ENCODE data around the gene ZSCAN5C. TPM values are rescaled to one million over a fixed set of nuclear protein-coding genes. Genes with fewer than 3 reads are reported as not detected.
"Not testable (repeated sequence)": the region's sequence is repeated elsewhere in the genome, so short reads cannot be mapped to it uniquely, and the experiment has no call there.

The ZSCAN5C gene
- total RNA-seq, 1 donor from 2014 or later: not detected

GRCh38 chr19:56193981-56194640, 8.0 kb upstream of the ZSCAN5C start:
- DNase-seq (ENCODE audit: low read depth, low spot score): no peak
- Mint-ChIP-seq H3K27ac (ENCODE audit: unreplicated experiment) (no peak overlapping the region), H3K4me3 (no peak overlapping the region), H3K9me3 (no peaks in the 10 kb centered on the region), H3K27me3 (ENCODE audit: low read depth) (no peaks in the 10 kb centered on the region), H3K4me1 (no peaks in the 10 kb centered on the region), H3K36me3 (ENCODE audit: low read depth) (no peaks in the 10 kb centered on the region)
- no peak for TF ChIP-seq CTCF (conservative IDR thresholded peaks at IDR 0.05)

- H3K36me3 Mint-ChIP-seq (ENCODE audit: low read depth); H3K27ac Mint-ChIP-seq (ENCODE audit: unreplicated experiment); H3K4me3 Mint-ChIP-seq; DNase-seq (ENCODE audit: low read depth, low spot score); H3K9me3 Mint-ChIP-seq; H3K4me1 Mint-ChIP-seq: not testable (repeated sequence)
- H3K27me3 Mint-ChIP-seq (ENCODE audit: low read depth): peaks cover 16% of the 10 kb centered on the region
Observed at GRCh38 chr19:56197646-56198045, 4.4 kb upstream of the ZSCAN5C start, which contains the start of gene ZSCAN5B. Gene ZSCAN5B (minus strand): TSS chr19:56197783. CDS start chr19:56193052, 4,731 bp downstream.

- Mint-ChIP-seq H3K27me3 (ENCODE audit: low read depth) (peaks cover 21% of the 10 kb centered on the region), H3K9me3 (no peaks in the 10 kb centered on the region), H3K4me3 (no peak overlapping the region), H3K27ac (ENCODE audit: unreplicated experiment) (no peak overlapping the region), H3K36me3 (ENCODE audit: low read depth) (no peaks in the 10 kb centered on the region), H3K4me1 (no peaks in the 10 kb centered on the region)
- no peak for DNase-seq (ENCODE audit: low read depth, low spot score)
- no peak for TF ChIP-seq CTCF (conservative IDR thresholded peaks at IDR 0.05)
Observed at GRCh38 chr19:56199687-56200086, 2.4 kb upstream of the ZSCAN5C start.

DNA sequence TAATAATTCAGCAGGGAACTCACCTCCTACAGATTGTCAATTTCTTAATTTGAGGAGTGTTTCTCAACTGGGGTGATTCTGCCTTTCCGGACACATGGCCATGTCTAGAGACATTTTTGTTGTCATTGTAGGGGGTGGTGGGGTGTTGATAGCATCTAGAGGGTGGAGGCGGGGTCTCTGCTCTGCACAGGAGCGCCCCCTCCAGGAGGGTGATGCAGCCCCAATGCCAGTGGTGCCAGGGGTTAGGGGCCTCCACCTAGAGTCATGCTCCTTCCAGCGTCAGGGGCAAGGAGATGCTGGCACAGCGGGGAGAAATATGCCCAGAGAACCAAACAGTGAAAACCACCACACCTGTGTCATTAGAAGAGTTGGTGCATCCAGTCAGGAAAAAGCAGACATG, 5.5 kb downstream of the ZSCAN5C start:
- not testable (repeated sequence) for H3K4me3 Mint-ChIP-seq; DNase-seq (ENCODE audit: low read depth, low spot score); H3K4me1 Mint-ChIP-seq; H3K27ac Mint-ChIP-seq (ENCODE audit: unreplicated experiment); H3K9me3 Mint-ChIP-seq; H3K36me3 Mint-ChIP-seq (ENCODE audit: low read depth)
- H3K27me3 Mint-ChIP-seq (ENCODE audit: low read depth): peaks cover 15% of the 10 kb centered on the region

DNA sequence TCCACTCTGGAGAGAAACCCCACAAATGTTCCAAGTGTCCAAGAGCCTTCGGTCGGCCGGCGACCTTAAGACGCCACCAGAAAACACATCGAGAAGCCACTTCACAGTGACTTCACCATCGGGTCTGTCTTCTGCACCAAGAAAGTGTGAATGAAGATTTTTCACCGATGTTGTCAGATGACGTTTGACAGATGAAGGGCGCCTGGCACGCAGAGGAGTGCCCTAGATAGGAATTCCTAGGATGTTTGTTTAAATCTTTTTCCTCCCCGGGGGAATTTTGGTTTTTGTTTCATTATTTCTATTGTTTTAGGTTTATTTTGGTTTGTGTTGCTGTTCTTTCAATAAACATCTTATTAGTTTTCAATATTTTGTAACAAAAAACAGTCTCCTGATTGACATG, 7.0 kb downstream of the ZSCAN5C start:
- H3K4me3 Mint-ChIP-seq: no peak overlapping the region
- DNase-seq (ENCODE audit: low read depth, low spot score): no peak
- no peak for TF ChIP-seq CTCF (conservative IDR thresholded peaks at IDR 0.05)
- H3K27ac Mint-ChIP-seq (ENCODE audit: unreplicated experiment): no peak overlapping the region
- H3K27me3 Mint-ChIP-seq (ENCODE audit: low read depth): peaks cover 10% of the 10 kb centered on the region
- H3K36me3 Mint-ChIP-seq (ENCODE audit: low read depth): no peaks in the 10 kb centered on the region
- H3K4me1 Mint-ChIP-seq: no peaks in the 10 kb centered on the region
- no peaks in the 10 kb centered on the region for H3K9me3 Mint-ChIP-seq

GRCh38 chr19:56210036-56210435, 8.0 kb downstream of the ZSCAN5C start:
- not testable (repeated sequence) for H3K36me3 Mint-ChIP-seq (ENCODE audit: low read depth); H3K27me3 Mint-ChIP-seq (ENCODE audit: low read depth); H3K4me3 Mint-ChIP-seq; DNase-seq (ENCODE audit: low read depth, low spot score); H3K4me1 Mint-ChIP-seq; H3K27ac Mint-ChIP-seq (ENCODE audit: unreplicated experiment); H3K9me3 Mint-ChIP-seq

GRCh38 chr19:56211718-56212117, 9.6 kb downstream of the ZSCAN5C start:
- Mint-ChIP-seq H3K9me3 (no peaks in the 10 kb centered on the region), H3K36me3 (ENCODE audit: low read depth) (no peaks in the 10 kb centered on the region), H3K4me3 (no peak overlapping the region), H3K4me1 (no peaks in the 10 kb centered on the region), H3K27ac (ENCODE audit: unreplicated experiment) (no peak overlapping the region), H3K27me3 (ENCODE audit: low read depth) (no peaks in the 10 kb centered on the region)
- DNase-seq (ENCODE audit: low read depth, low spot score): no peak
- TF ChIP-seq CTCF (conservative IDR thresholded peaks at IDR 0.05): no peak
